WTC11 (cell line): Measurements from ENCODE around the gene MMP23B. TPM values are rescaled to one million over a fixed set of nuclear protein-coding genes. Genes with fewer than 3 reads are reported as not detected.
A peak's percentile ranks its signal among the peaks of the same experiment; 100 is the strongest.

Source experiments
- ARID4B ChIP-seq: sonication (generic); formaldehyde crosslinking; IDR thresholded peaks from 2 replicates; pipeline ENCODE4 v1.8.0; 2023; ENCODE audit warnings: missing genetic modification reagents, mild to moderate bottlenecking, borderline replicate concordance
- ATF6 ChIP-seq: sonication (generic); formaldehyde crosslinking; IDR thresholded peaks from 2 replicates; pipeline ENCODE4 v1.8.1; 2023; ENCODE audit warnings: mild to moderate bottlenecking, missing genetic modification reagents
- CREB1 ChIP-seq: sonication (generic); formaldehyde crosslinking; IDR thresholded peaks from 2 replicates; pipeline ENCODE4 v1.8.0; 2023; ENCODE audit warnings: mild to moderate bottlenecking, missing genetic modification reagents
- CREM ChIP-seq: sonication (generic); formaldehyde crosslinking; IDR thresholded peaks from 2 replicates; pipeline ENCODE4 v1.8.1; 2022; ENCODE audit warnings: mild to moderate bottlenecking, missing genetic modification reagents, moderate library complexity
- FOXJ3 ChIP-seq: sonication (generic); formaldehyde crosslinking; IDR thresholded peaks from 2 replicates; pipeline ENCODE4 v1.9.0; 2021; ENCODE audit warnings: missing genetic modification reagents, mild to moderate bottlenecking, borderline replicate concordance
- FOXK1 ChIP-seq: sonication (generic); formaldehyde crosslinking; IDR thresholded peaks from 2 replicates; pipeline ENCODE4 v1.8.0; 2022; ENCODE audit warnings: mild to moderate bottlenecking, moderate library complexity, missing genetic modification reagents
- FOXP4 ChIP-seq: sonication (generic); formaldehyde crosslinking; IDR thresholded peaks from 2 replicates; pipeline ENCODE4 v1.8.0; 2022; ENCODE audit warnings: mild to moderate bottlenecking, missing genetic modification reagents
- GRHL2 ChIP-seq: fragments of 250-450 bp; sonication (Bioruptor Pico); IDR thresholded peaks from 2 replicates; pipeline ENCODE4 v1.8.0; 2022; ENCODE audit warnings: mild to moderate bottlenecking, moderate library complexity; ENCODE audit not compliant: insufficient replicate concordance, severe bottlenecking
- MAX ChIP-seq: sonication (generic); formaldehyde crosslinking; IDR thresholded peaks from 2 replicates; pipeline ENCODE4 v1.8.0; 2022; ENCODE audit warnings: mild to moderate bottlenecking, missing genetic modification reagents
- MYBL2 ChIP-seq: sonication (generic); formaldehyde crosslinking; IDR thresholded peaks from 2 replicates; pipeline ENCODE4 v1.8.1; 2023; ENCODE audit warnings: mild to moderate bottlenecking, moderate library complexity, missing genetic modification reagents
- NR3C1 ChIP-seq: sonication (generic); formaldehyde crosslinking; conservative IDR thresholded peaks from 2 replicates; pipeline ENCODE4 v1.8.1; 2023; ENCODE audit warnings: low read depth, mild to moderate bottlenecking, missing genetic modification reagents
- OVOL2 ChIP-seq: fragments of 250-450 bp; sonication (Bioruptor Pico); IDR thresholded peaks from 2 replicates; pipeline ENCODE4 v1.9.0; 2021; ENCODE audit warnings: mild to moderate bottlenecking, borderline replicate concordance
- TCF7 ChIP-seq: sonication (generic); formaldehyde crosslinking; IDR thresholded peaks from 2 replicates; pipeline ENCODE4 v1.8.0; 2022; ENCODE audit warnings: mild to moderate bottlenecking, low read depth, missing genetic modification reagents, moderate library complexity
- ZBTB43 ChIP-seq: sonication (generic); formaldehyde crosslinking; IDR thresholded peaks from 2 replicates; pipeline ENCODE4 v1.8.1; 2023; ENCODE audit warnings: mild to moderate bottlenecking, missing genetic modification reagents
- ZNF232 ChIP-seq: sonication (generic); formaldehyde crosslinking; IDR thresholded peaks from 2 replicates; pipeline ENCODE4 v1.8.0; 2022; ENCODE audit warnings: mild to moderate bottlenecking, missing genetic modification reagents
- ZNF263 ChIP-seq: sonication (generic); formaldehyde crosslinking; IDR thresholded peaks from 2 replicates; pipeline ENCODE4 v1.8.1; 2022; ENCODE audit warnings: low read depth, mild to moderate bottlenecking, moderate library complexity, missing genetic modification reagents
- ZNF317 ChIP-seq: sonication (generic); formaldehyde crosslinking; IDR thresholded peaks from 2 replicates; pipeline ENCODE4 v1.8.1; 2023; ENCODE audit warnings: low read depth, mild to moderate bottlenecking, moderate library complexity, missing genetic modification reagents, borderline replicate concordance
- ZNF425 ChIP-seq: fragments of 250-450 bp; sonication (Bioruptor Pico); conservative IDR thresholded peaks from 2 replicates; pipeline ENCODE4 v1.9.0; 2021; ENCODE audit warnings: mild to moderate bottlenecking
- ZNF532 ChIP-seq: fragments of 250-450 bp; sonication (Bioruptor Pico); IDR thresholded peaks from 2 replicates; pipeline ENCODE4 v1.9.0; 2021; ENCODE audit warnings: mild to moderate bottlenecking, borderline replicate concordance
- total RNA-seq: library from RNA; stranded (reverse); gene quantifications from 3 replicates; pipeline ENCODE4 v1.2.3, GENCODE V29; 2021

The MMP23B gene
- total RNA-seq, 1 experiment from 2014 or later: 20.0 TPM

- no peak for TF ChIP-seq ATF6 (CRISPR knock-in tag)
- TF ChIP-seq MAX: peak; percentile 91
- no peak for TF ChIP-seq FOXJ3 (CRISPR knock-in tag)
- peak; percentile 84; the same call in 1 of the 2 replicates for TF ChIP-seq ZBTB43 (CRISPR knock-in tag)
- peak; percentile 85 for TF ChIP-seq FOXK1 (CRISPR knock-in tag)
- 0 out of 2 replicates have a peak, but pooled peaks have one; percentile 1 for TF ChIP-seq ZNF317 (CRISPR knock-in tag)
- TF ChIP-seq MYBL2 (CRISPR knock-in tag): peak; percentile 41; the same call in 1 of the 2 replicates
- no peak for TF ChIP-seq ZNF425 (CRISPR knock-in tag)
- TF ChIP-seq ARID4B (CRISPR knock-in tag): peak; percentile 82; the same call in 1 of the 2 replicates
- no peak for TF ChIP-seq ZNF532 (CRISPR knock-in tag)
- peak; percentile 96 for TF ChIP-seq FOXP4 (CRISPR knock-in tag)
- no peak for TF ChIP-seq GRHL2 (CRISPR knock-in tag)
- TF ChIP-seq CREB1 (CRISPR knock-in tag): no peak
- 0 out of 2 replicates have a peak, but pooled peaks have one; percentile 10 for TF ChIP-seq ZNF263 (CRISPR knock-in tag)
- TF ChIP-seq NR3C1: no peak
- TF ChIP-seq TCF7: peak; percentile 88; the same call in 1 of the 2 replicates
- TF ChIP-seq CREM (CRISPR knock-in tag): no peak; the same call in 1 of the 2 replicates
- no peak for TF ChIP-seq OVOL2
- TF ChIP-seq ZNF232 (CRISPR knock-in tag): peak; percentile 92
Observed at GRCh38 chr1:1599030-1599934, 32.7 kb upstream of the MMP23B start (continued).
